UCSD-AML1 (cell line): ENCODE data around the gene HEG1.
A peak's percentile ranks its signal among the peaks of the same experiment; 100 is the strongest.

Source experiments
- DNase-seq: peaks from one replicate; lab custom pipeline; 2025; ENCODE audit not compliant: unreplicated experiment; lab: John Stamatoyannopoulos, UW

HEG1 gene

GRCh38 chr3:125017406-125017805 is 38.4 kb downstream of the HEG1 start:
- DNase-seq: no peak

GRCh38 chr3:125014570-125015179 is 41.1 kb downstream of the HEG1 start:
- DNase-seq: no peak

- DNase-seq: no peak
Measured at GRCh38 chr3:125013095-125013494, 42.7 kb downstream of the HEG1 start.

GRCh38 chr3:125011941-125012340 is 43.9 kb downstream of the HEG1 start:
- DNase-seq: no peak

- DNase-seq: no peak
Measured at GRCh38 chr3:125010393-125010792, 45.4 kb downstream of the HEG1 start.

- no peak for DNase-seq
Measured at GRCh38 chr3:125008766-125009165, 47.0 kb downstream of the HEG1 start.

GRCh38 chr3:125006291-125006731 is 49.5 kb downstream of the HEG1 start:
- DNase-seq: no peak

- DNase-seq: no peak
Measured at GRCh38 chr3:125005676-125006075, 50.1 kb downstream of the HEG1 start.

GRCh38 chr3:125005222-125005621 is 50.6 kb downstream of the HEG1 start:
- no peak for DNase-seq

GRCh38 chr3:125003859-125004595 is 51.8 kb downstream of the HEG1 start:
- no peak for DNase-seq

GRCh38 chr3:125003369-125003853 is 52.4 kb downstream of the HEG1 start:
- DNase-seq: no peak

- no peak for DNase-seq
Measured at GRCh38 chr3:125002414-125003368, 53.1 kb downstream of the HEG1 start.

- no peak for DNase-seq
Measured at GRCh38 chr3:125001557-125002413, 54.0 kb downstream of the HEG1 start.

- DNase-seq: no peak
Measured at GRCh38 chr3:125000661-125001060, 55.1 kb downstream of the HEG1 start.

GRCh38 chr3:124999897-125000435 is 55.8 kb downstream of the HEG1 start:
- no peak for DNase-seq

GRCh38 chr3:124999317-124999716 is 56.5 kb downstream of the HEG1 start:
- DNase-seq: no peak

GRCh38 chr3:124998247-124998630 is 57.6 kb downstream of the HEG1 start:
- DNase-seq: no peak

GRCh38 chr3:124997303-124998246 is 58.2 kb downstream of the HEG1 start:
- no peak for DNase-seq

- DNase-seq: peak; percentile 61
Measured at GRCh38 chr3:124995460-124995994, 60.3 kb downstream of the HEG1 start.
